H9 (cell line): ENCODE results near the gene INPP5A. TPM values are rescaled to one million over a fixed set of nuclear protein-coding genes. Genes with fewer than 3 reads are reported as not detected.

Source experiments
- DNase-seq: peaks from one replicate; pipeline ENCODE4 v3.0.0-alpha.2; 2017
- H2AFZ ChIP-seq: one replicate; pipeline ENCODE4 v1.6.1; 2013; ENCODE audit warnings: mild to moderate bottlenecking, low read length, control low read depth, moderate library complexity
- H2AK5ac ChIP-seq: 2 replicates; pipeline ENCODE4 v1.6.1; 2013; ENCODE audit warnings: low read length, control low read depth, mixed read lengths; ENCODE audit not compliant: insufficient read length
- H2BK120ac ChIP-seq: one replicate; pipeline ENCODE4 v1.6.1; 2013; ENCODE audit warnings: low read depth, mild to moderate bottlenecking, low read length, control low read depth, inconsistent platforms; ENCODE audit not compliant: poor library complexity, severe bottlenecking
- H2BK12ac ChIP-seq: 2 replicates; pipeline ENCODE4 v1.6.1; 2013; ENCODE audit warnings: low read length, control low read depth, mixed read lengths, low read depth; ENCODE audit not compliant: insufficient read length
- H2BK15ac ChIP-seq: 2 replicates; pipeline ENCODE4 v1.6.1; 2013; ENCODE audit warnings: low read depth, low read length, control low read depth
- H2BK20ac ChIP-seq: one replicate; pipeline ENCODE4 v1.6.1; 2013; ENCODE audit warnings: low read depth, mild to moderate bottlenecking, low read length, control low read depth, inconsistent platforms; ENCODE audit not compliant: poor library complexity, severe bottlenecking
- H2BK5ac ChIP-seq: 2 replicates; pipeline ENCODE4 v1.6.1; 2013; ENCODE audit warnings: low read length, control low read depth, mixed read lengths; ENCODE audit not compliant: insufficient read length
- H3K14ac ChIP-seq: 2 replicates; pipeline ENCODE4 v1.6.1; 2013; ENCODE audit warnings: low read length, control low read depth; ENCODE audit not compliant: insufficient read depth
- H3K18ac ChIP-seq: 2 replicates; pipeline ENCODE4 v1.6.1; 2013; ENCODE audit warnings: low read depth, mild to moderate bottlenecking, mixed read lengths, low read length, control low read depth; ENCODE audit not compliant: insufficient read length
- H3K23ac ChIP-seq: 2 replicates; pipeline ENCODE4 v1.6.1; 2013; ENCODE audit warnings: low read length, control low read depth, mixed read lengths, low read depth; ENCODE audit not compliant: insufficient read length
- H3K23me2 ChIP-seq: 2 replicates; pipeline ENCODE4 v1.6.1; 2013; ENCODE audit warnings: low read depth, mild to moderate bottlenecking, mixed read lengths, low read length, control low read depth; ENCODE audit not compliant: insufficient read length, poor library complexity, severe bottlenecking
- H3K27ac ChIP-seq: 2 replicates; pipeline ENCODE4 v1.5.1; 2013; ENCODE audit warnings: low read length, control low read depth, mixed read lengths, low read depth; ENCODE audit not compliant: insufficient read length
- H3K27me3 ChIP-seq: 2 replicates; pipeline ENCODE4 v1.6.1; 2013; ENCODE audit warnings: low read length, control low read depth, inconsistent platforms; ENCODE audit not compliant: insufficient read depth
- H3K4ac ChIP-seq: 2 replicates; pipeline ENCODE4 v1.6.1; 2013; ENCODE audit warnings: low read depth, mild to moderate bottlenecking, control low read depth, inconsistent platforms, low read length, moderate library complexity
- H3K4me1 ChIP-seq: 2 replicates; pipeline ENCODE4 v1.6.1; 2013; ENCODE audit warnings: low read length, control low read depth, inconsistent platforms; ENCODE audit not compliant: insufficient read depth
- H3K4me2 ChIP-seq: 2 replicates; pipeline ENCODE4 v1.6.1; 2013; ENCODE audit warnings: low read length, control low read depth, mixed read lengths; ENCODE audit not compliant: insufficient read length, insufficient read depth
- H3K56ac ChIP-seq: 2 replicates; pipeline ENCODE4 v1.6.1; 2013; ENCODE audit warnings: low read depth, mild to moderate bottlenecking, mixed read lengths, low read length, control low read depth; ENCODE audit not compliant: insufficient read length
- H3K79me1 ChIP-seq: 2 replicates; pipeline ENCODE4 v1.6.1; 2013; ENCODE audit warnings: low read depth, mild to moderate bottlenecking, moderate library complexity, low read length, control low read depth, inconsistent platforms; ENCODE audit not compliant: insufficient read depth, poor library complexity, severe bottlenecking
- H3K79me2 ChIP-seq: 2 replicates; pipeline ENCODE4 v1.6.1; 2013; ENCODE audit warnings: low read length, control low read depth, inconsistent platforms; ENCODE audit not compliant: insufficient read depth
- H3K9ac ChIP-seq: 2 replicates; pipeline ENCODE4 v1.6.1; 2013; ENCODE audit warnings: low read length, control low read depth, mixed read lengths; ENCODE audit not compliant: insufficient read length; ENCODE audit errors: extremely low read depth
- H3K9me3 ChIP-seq: one replicate; pipeline ENCODE4 v1.6.1; 2013; ENCODE audit warnings: low read depth, low read length, inconsistent platforms; ENCODE audit not compliant: control insufficient read depth
- H3T11ph ChIP-seq: one replicate; pipeline ENCODE4 v1.6.1; 2013; ENCODE audit warnings: mild to moderate bottlenecking, low read length, control low read depth, inconsistent platforms
- H4K20me1 ChIP-seq: one replicate; pipeline ENCODE4 v1.6.1; 2013; ENCODE audit not compliant: control insufficient read depth, insufficient read length, insufficient read depth
- H4K5ac ChIP-seq: 2 replicates; pipeline ENCODE4 v1.6.1; 2013; ENCODE audit warnings: low read depth, mild to moderate bottlenecking, mixed read lengths, low read length, control low read depth; ENCODE audit not compliant: insufficient read length
- H4K8ac ChIP-seq: replicated peaks from 2 replicates; pipeline ENCODE4 v1.6.1; 2013; ENCODE audit warnings: low read length, control low read depth, mixed read lengths, low read depth; ENCODE audit not compliant: insufficient read length
- H4K91ac ChIP-seq: 2 replicates; pipeline ENCODE4 v1.6.1; 2013; ENCODE audit warnings: low read depth, mild to moderate bottlenecking, moderate library complexity, mixed read lengths, low read length, control low read depth; ENCODE audit not compliant: insufficient read length
- H3K27ac Mint-ChIP-seq, 3 experiments: 2 replicates in 2 of 3; 3 replicates in 1 of 3; pipeline ENCODE4 v1.8.0; 2020 to 2021; ENCODE audit warnings: mixed read lengths in 3 of 3, mild to moderate bottlenecking in 1 of 3, moderate library complexity in 1 of 3
- H3K27me3 Mint-ChIP-seq: 2 replicates; pipeline ENCODE4 v1.8.0; 2021; ENCODE audit warnings: low read depth, mild to moderate bottlenecking, moderate library complexity, mixed read lengths
- H3K36me3 Mint-ChIP-seq, 3 experiments: 2 replicates in 2 of 3; 3 replicates in 1 of 3; pipeline ENCODE4 v1.8.0; 2020 to 2021; ENCODE audit warnings: low read depth in 3 of 3, mixed read lengths in 3 of 3; ENCODE audit not compliant: insufficient read depth in 1 of 3
- H3K4me1 Mint-ChIP-seq, 2 experiments: 2 replicates each; pipeline ENCODE4 v1.8.0; 2020; ENCODE audit warnings: mixed read lengths in 2 of 2
- H3K4me3 Mint-ChIP-seq, 2 experiments: 2 replicates in 1 of 2; 3 replicates in 1 of 2; pipeline ENCODE4 v1.8.0; 2020 to 2021; ENCODE audit warnings: mild to moderate bottlenecking in 2 of 2, mixed read lengths in 2 of 2, moderate library complexity in 1 of 2
- H3K9me3 Mint-ChIP-seq, 2 experiments: 2 replicates in 1 of 2; 3 replicates in 1 of 2; pipeline ENCODE4 v1.8.0; 2020; ENCODE audit warnings: mild to moderate bottlenecking in 2 of 2, mixed read lengths in 2 of 2, moderate library complexity in 1 of 2
- WGBS: extraction: QIAGEN DNeasy Blood & Tissue Kit; methylation state at CpG from one replicate; pipeline ENCODE4 v1.1.7; 2013; ENCODE audit warnings: missing lambda C conversion rate, low lambda C conversion rate, mixed read lengths; ENCODE audit not compliant: insufficient read length; ENCODE audit errors: extremely low coverage; 5-methylcytosine and 5-hydroxymethylcytosine counted together
- total RNA-seq: library from RNA; stranded (reverse); gene quantifications from 2 replicates; pipeline ENCODE4 v1.2.1, GENCODE V29; 2021
- TF ChIP-seq, protein P1 (sequence below): fragments of 200-600 bp; sonication (generic); conservative IDR thresholded peaks from 3 replicates; pipeline ENCODE4 v1.8.0; 2021; ENCODE audit warnings: antibody characterized with exemption, mild to moderate bottlenecking

The INPP5A gene
- total RNA-seq, 1 experiment from 2014 or later, result 17.7 TPM

DNA sequence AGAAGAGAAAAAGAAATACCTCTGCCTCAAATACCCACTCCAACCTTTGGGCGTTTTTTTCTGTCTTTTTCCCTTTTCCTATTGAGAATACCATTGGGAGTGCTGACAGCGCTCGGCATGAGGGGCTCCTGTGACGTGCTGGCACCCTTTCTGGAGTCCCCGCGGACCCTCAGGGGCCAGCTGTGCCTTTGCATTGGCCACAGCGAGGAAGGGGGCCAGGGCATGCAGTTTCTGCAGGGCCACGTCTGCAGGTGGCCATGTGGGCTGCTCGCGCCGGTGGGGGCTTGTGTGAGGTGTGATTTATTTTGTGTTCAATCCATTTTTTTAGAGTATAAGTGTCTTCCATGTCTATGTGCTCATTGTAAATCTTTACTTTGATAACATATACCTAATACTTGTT lies 57.4 kb downstream of the INPP5A start:
- no peaks in the 10 kb centered on the region for H3K9me3 ChIP-seq
- peaks cover 4% of the 10 kb centered on the region for H4K20me1 ChIP-seq
- Mint-ChIP-seq H3K36me3 (peaks cover under 1 to 2% (median 1%) of the 10 kb centered on the region in 3 experiments; a peak in 6 of 7 replicates), H3K4me3 (no peak overlapping the region), H3K27ac (0 out of 7 replicates have a peak overlapping the region, but pooled peaks of 1 of the 3 experiments have one; percentile 40), H3K9me3 (peaks cover 15 to 21% of the 10 kb centered on the region in 2 experiments), H3K27me3 (peaks cover 17% of the 10 kb centered on the region), H3K4me1 (peaks cover 13 to 14% of the 10 kb centered on the region in 2 experiments)
- DNase-seq, result no peak
- no peak overlapping the region for H4K5ac ChIP-seq
- no peak overlapping the region for H2BK120ac ChIP-seq
- WGBS, result no CpG with 5 or more reads among the region's 11 CpGs
- H3K79me2 ChIP-seq, result peaks cover 4% of the 10 kb centered on the region; the same call in 1 of the 2 replicates
- H3K23me2 ChIP-seq, result no peaks in the 10 kb centered on the region
- H3K27me3 ChIP-seq, result no peaks in the 10 kb centered on the region
- TF ChIP-seq, protein P1, sequence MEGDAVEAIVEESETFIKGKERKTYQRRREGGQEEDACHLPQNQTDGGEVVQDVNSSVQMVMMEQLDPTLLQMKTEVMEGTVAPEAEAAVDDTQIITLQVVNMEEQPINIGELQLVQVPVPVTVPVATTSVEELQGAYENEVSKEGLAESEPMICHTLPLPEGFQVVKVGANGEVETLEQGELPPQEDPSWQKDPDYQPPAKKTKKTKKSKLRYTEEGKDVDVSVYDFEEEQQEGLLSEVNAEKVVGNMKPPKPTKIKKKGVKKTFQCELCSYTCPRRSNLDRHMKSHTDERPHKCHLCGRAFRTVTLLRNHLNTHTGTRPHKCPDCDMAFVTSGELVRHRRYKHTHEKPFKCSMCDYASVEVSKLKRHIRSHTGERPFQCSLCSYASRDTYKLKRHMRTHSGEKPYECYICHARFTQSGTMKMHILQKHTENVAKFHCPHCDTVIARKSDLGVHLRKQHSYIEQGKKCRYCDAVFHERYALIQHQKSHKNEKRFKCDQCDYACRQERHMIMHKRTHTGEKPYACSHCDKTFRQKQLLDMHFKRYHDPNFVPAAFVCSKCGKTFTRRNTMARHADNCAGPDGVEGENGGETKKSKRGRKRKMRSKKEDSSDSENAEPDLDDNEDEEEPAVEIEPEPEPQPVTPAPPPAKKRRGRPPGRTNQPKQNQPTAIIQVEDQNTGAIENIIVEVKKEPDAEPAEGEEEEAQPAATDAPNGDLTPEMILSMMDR, result no peak
- no peak overlapping the region for H2AFZ ChIP-seq
- H3K4ac ChIP-seq, result no peak overlapping the region
- no peak overlapping the region for H2BK5ac ChIP-seq
- H3K9ac ChIP-seq, result no peak overlapping the region
- no peak overlapping the region for H4K8ac ChIP-seq
- H2BK20ac ChIP-seq, result no peak overlapping the region
- H2BK12ac ChIP-seq, result no peak overlapping the region
- no peak overlapping the region for H3K27ac ChIP-seq
- no peak overlapping the region for H3T11ph ChIP-seq
- H3K23ac ChIP-seq, result no peak overlapping the region
- no peak overlapping the region for H3K56ac ChIP-seq
- H3K4me1 ChIP-seq, result no peaks in the 10 kb centered on the region
- H3K14ac ChIP-seq, result no peak overlapping the region
- H2AK5ac ChIP-seq, result no peak overlapping the region
- H2BK15ac ChIP-seq, result no peak overlapping the region
- no peak overlapping the region for H3K4me2 ChIP-seq
- H3K18ac ChIP-seq, result no peak overlapping the region
- H4K91ac ChIP-seq, result no peak overlapping the region
- H3K79me1 ChIP-seq, result no peaks in the 10 kb centered on the region
